GM18517 (cell line): ENCODE results near the gene TNFAIP2.
"Not testable (repeated sequence)": the region's sequence is repeated elsewhere in the genome, so short reads cannot be mapped to it uniquely, and the experiment has no call there.

ENCODE experiments used
- ATAC-seq: cut with Tn5 transposase; IDR thresholded peaks from one replicate; pipeline ENCODE4 v1.9.1; 2021; ENCODE audit warnings: mild to moderate bottlenecking, moderate library complexity; ENCODE audit not compliant: unreplicated experiment

TNFAIP2 gene

GRCh38 chr14:103155010-103155409, 31.7 kb downstream of the TNFAIP2 start:
- no peak for ATAC-seq

GRCh38 chr14:103155416-103155815, 32.2 kb downstream of the TNFAIP2 start:
- ATAC-seq = not testable (repeated sequence)

- no peak for ATAC-seq
These were observed 32.6 kb downstream of the TNFAIP2 start for GRCh38 chr14:103155826-103156394.

- ATAC-seq = no peak
These were observed 33.6 kb downstream of the TNFAIP2 start for GRCh38 chr14:103156651-103157378.

GRCh38 chr14:103157969-103158368, 34.7 kb downstream of the TNFAIP2 start:
- no peak for ATAC-seq

- ATAC-seq = no peak
These were observed 35.4 kb downstream of the TNFAIP2 start for GRCh38 chr14:103158688-103159087.

- ATAC-seq = no peak
These were observed 37.2 kb downstream of the TNFAIP2 start for GRCh38 chr14:103160321-103161053.

- ATAC-seq = no peak
These were observed 37.8 kb downstream of the TNFAIP2 start for GRCh38 chr14:103161054-103161397.

GRCh38 chr14:103163199-103163598, 39.9 kb downstream of the TNFAIP2 start:
- no peak for ATAC-seq

GRCh38 chr14:103164006-103164405, 40.7 kb downstream of the TNFAIP2 start:
- no peak for ATAC-seq

- ATAC-seq = no peak
These were observed 41.5 kb downstream of the TNFAIP2 start for GRCh38 chr14:103164779-103165178.

- no peak for ATAC-seq
These were observed 42.1 kb downstream of the TNFAIP2 start for GRCh38 chr14:103165323-103165722.

GRCh38 chr14:103169954-103170353, 46.7 kb downstream of the TNFAIP2 start:
- no peak for ATAC-seq

GRCh38 chr14:103171206-103171605, 47.9 kb downstream of the TNFAIP2 start:
- ATAC-seq = not testable (repeated sequence)

GRCh38 chr14:103172921-103173320, 49.7 kb downstream of the TNFAIP2 start:
- ATAC-seq = no peak

- not testable (repeated sequence) for ATAC-seq
These were observed 50.6 kb downstream of the TNFAIP2 start for GRCh38 chr14:103173887-103174286.

GRCh38 chr14:103176176-103176575, 52.9 kb downstream of the TNFAIP2 start:
- not testable (repeated sequence) for ATAC-seq

- ATAC-seq = no peak
These were observed 54.1 kb downstream of the TNFAIP2 start for GRCh38 chr14:103177376-103177775.

GRCh38 chr14:103178521-103178920, 55.3 kb downstream of the TNFAIP2 start:
- no peak for ATAC-seq

- ATAC-seq = no peak
These were observed 55.8 kb downstream of the TNFAIP2 start for GRCh38 chr14:103179094-103179493.

- no peak for ATAC-seq
These were observed 57.1 kb downstream of the TNFAIP2 start for GRCh38 chr14:103180331-103180730.

GRCh38 chr14:103184046-103184445, 60.8 kb downstream of the TNFAIP2 start:
- no peak for ATAC-seq
